Loucy (cell line): ENCODE data around the gene POLD4.

Source experiments
- CTCF ChIP-seq: fragments of 200-600 bp; sonication (generic); conservative IDR thresholded peaks from 2 replicates; pipeline ENCODE4 v1.5.1; 2014; ENCODE audit warnings: mild to moderate bottlenecking, antibody characterized with exemption, low read length
- EZH2phosphoT487 ChIP-seq: fragments of 200-600 bp; IDR thresholded peaks from 2 replicates; pipeline ENCODE4 v1.6.1; 2018; ENCODE audit warnings: antibody characterized with exemption, mild to moderate bottlenecking, moderate library complexity, borderline replicate concordance

- TF ChIP-seq CTCF (no peak), EZH2phosphoT487 (no peak)
These were observed 3.9 kb downstream of the POLD4 start for GRCh38 chr11:67349457-67349856.
